Globus pallidus (tissue), 1 donor: ENCODE results near the gene ATP8B4.
"Not testable (repeated sequence)": the region's sequence is repeated elsewhere in the genome, so short reads cannot be mapped to it uniquely, and the experiment has no call there.

Experiments
- DNase-seq: peaks from one replicate; pipeline ENCODE4 v3.0.0-alpha.2; 2015; ENCODE audit warnings: low spot score

The ATP8B4 gene

DNA sequence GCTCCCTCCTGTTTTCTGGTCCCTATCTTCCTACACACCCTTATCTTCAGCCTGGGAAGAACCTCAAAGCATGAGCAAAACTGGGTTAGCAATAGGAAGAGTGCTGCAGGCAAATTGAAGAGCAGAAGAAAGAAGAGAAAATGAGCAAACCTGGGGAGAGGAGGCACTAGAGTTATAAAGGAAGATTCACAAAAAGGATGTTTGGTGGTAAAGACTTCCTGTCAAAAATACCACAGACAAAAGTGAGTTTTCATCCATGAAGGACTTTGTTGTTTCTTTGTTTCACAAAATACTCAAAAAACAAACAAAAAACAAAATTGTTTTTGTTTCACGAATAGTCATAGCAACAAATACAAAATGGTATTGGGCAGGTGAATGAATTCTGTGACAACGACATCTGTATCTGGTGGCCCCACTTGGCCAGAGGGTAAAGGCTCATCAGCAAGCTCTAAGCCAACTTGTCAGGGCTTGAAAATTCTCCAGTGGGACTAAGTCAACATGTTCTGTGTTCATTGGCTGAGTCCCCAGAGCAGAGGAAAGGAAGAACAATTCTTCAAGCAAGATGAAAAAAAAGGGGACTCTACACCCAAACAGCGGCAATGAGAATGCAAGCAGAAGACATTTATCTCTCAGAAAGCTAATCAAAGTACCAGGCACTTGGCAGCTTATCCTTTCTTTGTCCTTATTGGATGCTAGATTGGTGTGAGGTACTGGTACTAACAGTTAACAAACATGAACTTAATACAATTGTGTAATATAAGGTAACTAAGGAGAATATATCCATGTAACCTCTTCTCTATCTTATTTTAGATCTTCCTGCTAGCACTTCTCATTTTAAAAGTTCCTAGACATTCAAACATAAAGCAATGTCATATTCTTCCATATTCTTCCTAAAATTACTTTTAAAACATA lies 9.7 kb downstream of the ATP8B4 start:
- DNase-seq: no peak

GRCh38 chr15:50108461-50108860 lies 10.6 kb downstream of the ATP8B4 start:
- no peak for DNase-seq

GRCh38 chr15:50107591-50108408 lies 11.2 kb downstream of the ATP8B4 start:
- peak; percentile 68 for DNase-seq

DNA sequence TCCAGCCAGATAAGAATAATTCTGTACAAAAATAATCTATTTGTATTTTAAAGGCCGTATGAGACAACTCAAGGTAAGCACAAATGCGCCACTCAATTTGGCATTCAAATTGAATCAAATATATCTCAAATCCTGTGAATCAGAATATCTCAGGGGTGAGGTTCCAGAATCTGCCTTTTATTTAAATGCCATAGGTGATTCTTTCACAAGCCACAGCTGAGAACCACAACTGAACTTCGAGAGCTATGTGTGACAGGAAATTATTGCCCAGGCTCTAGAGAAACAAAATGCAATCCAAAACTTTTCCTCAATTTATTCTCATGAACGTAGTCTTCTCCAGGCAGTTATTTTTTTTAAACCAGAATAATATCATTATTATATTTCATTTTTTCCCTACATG lies 11.9 kb downstream of the ATP8B4 start:
- DNase-seq: no peak

GRCh38 chr15:50106457-50106856 lies 12.6 kb downstream of the ATP8B4 start:
- no peak for DNase-seq

GRCh38 chr15:50100486-50100885 lies 18.5 kb downstream of the ATP8B4 start:
- no peak for DNase-seq

GRCh38 chr15:50098545-50098944 lies 20.5 kb downstream of the ATP8B4 start:
- DNase-seq: no peak

- no peak for DNase-seq
Measured at GRCh38 chr15:50095938-50096821, 22.9 kb downstream of the ATP8B4 start.

DNA sequence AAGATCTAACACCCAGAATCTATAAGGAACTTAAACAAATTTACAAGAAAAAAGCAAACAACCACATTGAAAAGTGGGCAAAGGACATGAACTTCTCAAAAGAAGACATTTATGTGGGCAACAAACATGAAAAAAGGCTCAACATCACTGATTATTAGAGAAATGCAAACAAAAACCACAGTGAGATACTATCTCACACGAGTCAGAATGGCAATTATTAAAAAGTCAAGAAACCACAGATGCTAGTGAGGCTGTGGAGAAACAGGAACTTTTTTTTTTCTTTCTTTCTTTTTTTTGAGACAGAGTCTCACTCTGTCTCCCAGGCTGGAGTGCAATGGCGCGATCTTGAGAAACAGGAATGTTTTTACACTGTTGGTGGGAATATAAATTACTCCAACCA lies 29.6 kb downstream of the ATP8B4 start:
- not testable (repeated sequence) for DNase-seq

DNA sequence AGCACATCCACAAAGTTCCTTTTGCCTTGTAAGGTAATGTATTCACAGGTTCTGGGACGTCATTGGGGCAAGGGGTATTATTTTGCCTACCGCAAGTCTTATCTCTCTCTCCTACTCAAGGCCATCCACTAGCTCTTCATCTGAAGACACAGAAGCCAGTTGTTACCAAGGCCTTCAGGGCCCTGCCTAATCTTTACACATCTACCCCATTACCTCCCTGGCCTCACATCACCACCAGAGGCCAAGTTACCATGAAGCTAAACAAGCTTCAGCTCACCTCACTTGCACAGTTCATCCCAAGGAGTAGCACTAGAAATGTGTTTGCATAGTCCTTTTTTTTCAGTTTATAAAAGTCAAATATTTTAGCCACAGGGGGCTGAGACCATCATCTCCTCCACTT lies 34.1 kb downstream of the ATP8B4 start:
- no peak for DNase-seq

GRCh38 chr15:50083424-50084025 lies 35.5 kb downstream of the ATP8B4 start:
- no peak for DNase-seq

DNA sequence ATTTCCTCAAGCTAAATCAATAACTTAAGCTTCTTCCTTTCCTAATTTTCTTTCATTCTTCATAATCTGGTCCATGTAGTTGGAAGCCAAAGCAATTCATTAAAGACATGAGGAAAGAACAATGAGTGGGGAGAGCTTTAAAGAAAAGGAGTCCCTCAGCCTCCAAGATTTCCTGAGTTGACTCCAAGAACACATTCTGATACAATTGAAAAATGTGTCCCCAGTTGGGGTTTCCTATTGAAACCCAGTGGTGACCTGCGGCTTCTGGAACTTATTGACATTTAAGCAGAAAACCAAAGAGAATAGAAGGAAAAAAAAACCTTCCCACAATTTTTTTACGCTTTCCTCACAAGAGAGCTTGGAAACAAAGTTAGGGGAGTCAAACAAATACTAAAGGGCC lies 37.0 kb downstream of the ATP8B4 start:
- DNase-seq: no peak

DNA sequence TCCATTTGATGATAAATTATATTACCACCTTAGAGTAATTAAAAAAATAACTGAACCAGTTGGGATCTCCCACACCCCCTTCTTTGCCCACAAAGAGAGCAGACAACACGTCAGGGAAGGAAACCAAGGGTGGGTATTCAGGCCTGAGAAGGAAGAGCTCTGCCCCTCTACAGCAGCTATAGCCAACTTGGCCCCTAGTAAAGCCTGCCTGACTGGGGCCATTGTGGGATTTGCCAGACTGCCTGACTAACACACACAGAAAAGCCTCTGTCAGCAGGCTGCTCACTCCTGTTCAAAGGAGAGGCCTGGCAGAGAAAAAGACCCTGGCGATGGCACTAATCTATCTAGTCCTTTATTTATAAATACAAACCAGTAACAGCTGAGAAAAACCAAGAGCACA lies 41.4 kb downstream of the ATP8B4 start:
- DNase-seq: peak; percentile 79

- DNase-seq: no peak
Measured at GRCh38 chr15:50077176-50077575, 41.9 kb downstream of the ATP8B4 start.

DNA sequence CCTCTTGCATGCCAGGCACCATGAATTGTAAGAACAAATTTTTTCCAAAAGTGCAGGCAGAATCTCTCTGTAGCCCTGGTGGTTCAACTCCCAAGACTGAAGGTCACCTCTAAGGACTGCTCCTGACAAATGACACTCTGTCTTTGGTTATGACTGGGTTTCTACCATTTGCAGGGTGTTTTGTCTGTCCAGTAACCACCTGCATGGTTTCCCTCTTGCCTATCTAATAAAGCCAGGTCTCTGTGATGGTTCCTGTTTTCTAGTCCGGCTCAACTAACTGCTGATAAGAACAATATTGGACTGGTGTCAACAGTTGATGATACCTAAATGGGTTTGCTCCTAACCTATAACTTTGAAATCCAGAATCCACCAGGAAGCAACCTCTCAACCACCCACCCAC lies 43.7 kb downstream of the ATP8B4 start:
- DNase-seq: no peak

DNA sequence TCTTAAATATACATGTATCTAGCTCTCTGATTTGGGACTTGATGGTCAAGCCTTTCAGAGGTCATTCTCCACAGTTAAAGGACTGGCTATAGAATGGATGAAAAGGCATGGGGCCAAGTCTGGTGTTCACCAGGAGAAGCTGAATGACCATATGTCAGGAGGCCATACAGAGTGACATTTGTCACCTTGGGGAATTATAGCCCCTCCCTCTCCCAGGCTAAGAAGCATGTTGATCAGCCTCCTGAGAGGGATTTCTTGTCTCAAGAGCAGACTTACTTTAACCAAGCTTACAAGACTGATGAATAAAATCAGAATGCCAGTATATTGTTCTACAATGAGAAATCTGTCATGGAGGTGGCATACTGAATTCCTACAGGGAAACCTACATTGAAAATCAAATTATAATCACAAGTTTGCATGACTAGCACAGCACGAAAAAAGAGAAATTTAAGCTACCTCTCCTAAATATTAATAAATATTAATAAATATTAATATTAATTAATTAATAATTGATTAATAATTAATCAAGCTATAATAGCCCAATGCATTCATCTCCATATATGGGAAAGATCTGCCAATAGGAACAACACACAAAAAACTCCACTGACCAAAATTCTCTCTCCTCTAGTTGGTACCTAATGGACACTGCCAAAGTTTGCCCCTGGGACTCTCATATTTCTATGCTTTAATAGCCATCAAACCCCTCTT lies 47.3 kb downstream of the ATP8B4 start:
- DNase-seq: no peak

GRCh38 chr15:50068016-50068415 lies 51.0 kb downstream of the ATP8B4 start:
- no peak for DNase-seq

GRCh38 chr15:50067254-50067653 lies 51.8 kb downstream of the ATP8B4 start:
- DNase-seq: no peak

DNA sequence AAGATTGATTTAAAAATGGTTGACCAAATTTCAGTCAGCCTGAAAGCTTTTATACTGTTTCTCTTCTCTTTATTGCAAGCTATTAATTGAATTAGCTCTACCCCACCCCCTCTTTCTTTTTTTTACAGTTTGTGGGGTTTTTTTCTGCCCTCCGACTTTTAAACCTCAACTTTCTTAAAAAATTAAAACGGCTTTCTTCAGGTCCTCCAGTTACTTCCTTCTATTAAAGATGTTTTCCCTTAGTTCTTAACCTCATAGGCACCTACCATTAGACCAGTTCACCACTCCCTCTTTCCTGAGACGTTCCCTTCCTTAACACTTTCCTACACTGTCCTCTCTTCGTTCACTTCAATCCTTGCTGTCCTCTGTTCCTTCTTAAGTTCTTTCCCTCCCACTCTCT lies 52.4 kb downstream of the ATP8B4 start:
- no peak for DNase-seq

DNA sequence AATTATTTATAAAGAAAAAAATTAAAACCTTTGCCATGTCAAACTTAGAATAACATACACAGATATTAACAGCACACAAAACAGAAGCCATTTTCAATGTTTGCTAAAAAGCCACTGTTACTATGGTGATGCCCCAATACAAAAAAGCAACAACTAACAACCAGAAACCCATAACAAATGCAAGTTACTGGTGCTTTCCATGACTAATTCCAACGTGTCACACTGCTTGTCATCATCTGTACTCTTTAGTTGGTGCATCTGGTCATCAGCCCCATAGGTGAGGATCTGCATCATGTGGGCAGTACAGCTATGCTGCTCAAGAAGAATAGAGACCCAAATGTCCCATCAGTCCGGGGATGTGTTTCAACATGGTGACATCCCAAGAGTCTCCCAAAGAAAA lies 52.8 kb downstream of the ATP8B4 start:
- DNase-seq: no peak

GRCh38 chr15:50065279-50065678 lies 53.8 kb downstream of the ATP8B4 start:
- DNase-seq: no peak
